Measurements from ENCODE around the gene SH3PXD2A.
"Not testable (repeated sequence)": the region's sequence is repeated elsewhere in the genome, so short reads cannot be mapped to it uniquely, and the experiment has no call there.

DNA sequence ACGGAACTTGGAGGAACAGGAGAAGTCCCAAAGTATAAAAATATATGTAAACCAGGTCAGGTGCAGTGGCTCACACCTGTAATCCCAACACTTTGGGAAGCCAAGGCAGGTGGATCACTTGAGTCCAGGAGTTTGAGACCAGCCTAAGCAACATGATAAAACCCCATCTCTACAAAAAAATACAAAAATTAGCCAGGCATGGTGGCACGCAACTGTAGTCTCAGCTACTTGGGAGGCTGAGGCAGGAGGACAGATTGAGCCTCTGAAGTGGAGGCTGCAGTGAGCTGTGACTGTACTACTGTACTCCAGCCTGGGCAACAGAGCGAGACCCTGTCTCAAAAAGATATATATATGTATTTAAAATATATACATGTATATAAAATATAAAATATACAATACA is 95.1 kb downstream of the SH3PXD2A start:
- not testable (repeated sequence) for TF ChIP-seq POLR2A, POLR2AphosphoS5 (IDR thresholded peaks at IDR 0.05)
